Muscle of leg (tissue), 11 donors: ENCODE measurements around the gene SLC38A10. TPM values are rescaled to one million over a fixed set of nuclear protein-coding genes. Genes with fewer than 3 reads are reported as not detected.
"Not testable (repeated sequence)": the region's sequence is repeated elsewhere in the genome, so short reads cannot be mapped to it uniquely, and the experiment has no call there.

ENCODE experiments used
- DNase-seq: peaks from one replicate; pipeline ENCODE4 v3.0.0; 2013
- H3K27ac ChIP-seq: one replicate; pipeline ENCODE4 v1.5.1; 2013; ENCODE audit warnings: mild to moderate bottlenecking, low read length, control low read depth
- H3K27me3 ChIP-seq: one replicate; pipeline ENCODE4 v1.6.1; 2013; ENCODE audit warnings: low read length; ENCODE audit not compliant: control insufficient read depth, insufficient read depth
- H3K36me3 ChIP-seq: one replicate; pipeline ENCODE4 v1.6.1; 2013; ENCODE audit warnings: low read length; ENCODE audit not compliant: control insufficient read depth, insufficient read depth
- H3K4me1 ChIP-seq: one replicate; pipeline ENCODE4 v1.6.1; 2013; ENCODE audit warnings: low read length; ENCODE audit not compliant: control insufficient read depth, insufficient read depth
- H3K4me3 ChIP-seq: one replicate; pipeline ENCODE4 v1.5.1; 2013; ENCODE audit warnings: low read length, control low read depth
- H3K9me3 ChIP-seq: replicated peaks from 2 replicates; pipeline ENCODE4 v1.6.1; 2013; ENCODE audit warnings: low read depth, low read length; ENCODE audit not compliant: control insufficient read depth
- WGBS: methylation state at CpG from one replicate; pipeline ENCODE4 v1.1.5; 2013; ENCODE audit warnings: missing lambda C conversion rate; ENCODE audit not compliant: insufficient coverage; 5-methylcytosine and 5-hydroxymethylcytosine counted together
- polyA plus RNA-seq, 8 donors: library from polyadenylated mRNA; unstranded; fragments of 120-200 nt; gene quantifications; one replicate each; pipeline versions ENCODE4 v1.2.1 to v1.2.3, GENCODE V29; 2013; ENCODE audit warnings: inconsistent platforms in 1 of 8, low replicate concordance in 1 of 8; ENCODE audit not compliant: insufficient read length in 8 of 8, insufficient read depth in 1 of 8
- total RNA-seq: library from RNA; stranded (reverse); fragments of 120-200 nt; gene quantifications from one replicate; pipeline ENCODE4 v1.2.4, GENCODE V29; 2013

The SLC38A10 gene
- total and polyA plus RNA-seq, 9 donors = 36.7 to 60.1 (median 51.5) TPM

DNA sequence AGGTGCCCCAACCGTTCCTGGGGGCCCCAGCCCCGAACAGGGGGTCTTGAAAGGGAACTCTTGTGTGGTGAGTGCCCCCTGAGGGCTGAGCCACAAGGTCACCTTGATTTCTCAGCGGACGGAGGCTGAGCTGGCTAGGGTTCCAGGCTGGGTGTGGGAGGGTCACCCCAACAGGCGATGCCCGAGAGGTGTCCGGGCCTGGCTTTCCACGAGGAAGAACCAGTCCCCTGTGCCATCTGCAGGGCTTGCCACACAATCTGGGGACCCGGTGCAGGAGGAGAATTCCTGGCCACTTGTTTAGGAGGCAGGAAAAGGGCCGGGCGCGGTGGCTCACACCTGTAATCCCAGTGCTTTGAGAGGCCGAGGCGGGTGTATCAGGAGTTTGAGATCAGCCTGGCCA lies 16.8 kb upstream of the SLC38A10 start:
- 85% methylated on average over 13 of the region's 14 CpGs for WGBS
- no peaks in the 10 kb centered on the region for H3K36me3 ChIP-seq
- H3K4me1 ChIP-seq = peaks cover 60% of the 10 kb centered on the region
- no peak for DNase-seq
- no peaks in the 10 kb centered on the region for H3K27me3 ChIP-seq
- no peak overlapping the region for H3K4me3 ChIP-seq
- no peak overlapping the region for H3K27ac ChIP-seq
- no peaks in the 10 kb centered on the region for H3K9me3 ChIP-seq

- DNase-seq = no peak
- Histone ChIP-seq H3K9me3 (no peaks in the 10 kb centered on the region), H3K4me3 (no peak overlapping the region), H3K27me3 (no peaks in the 10 kb centered on the region), H3K36me3 (no peaks in the 10 kb centered on the region), H3K4me1 (peaks cover 54% of the 10 kb centered on the region), H3K27ac (no peak overlapping the region)
- 83% methylated on average over 13 of the region's 19 CpGs for WGBS
These were observed 15.9 kb upstream of the SLC38A10 start for GRCh38 chr17:81310949-81311550.

DNA sequence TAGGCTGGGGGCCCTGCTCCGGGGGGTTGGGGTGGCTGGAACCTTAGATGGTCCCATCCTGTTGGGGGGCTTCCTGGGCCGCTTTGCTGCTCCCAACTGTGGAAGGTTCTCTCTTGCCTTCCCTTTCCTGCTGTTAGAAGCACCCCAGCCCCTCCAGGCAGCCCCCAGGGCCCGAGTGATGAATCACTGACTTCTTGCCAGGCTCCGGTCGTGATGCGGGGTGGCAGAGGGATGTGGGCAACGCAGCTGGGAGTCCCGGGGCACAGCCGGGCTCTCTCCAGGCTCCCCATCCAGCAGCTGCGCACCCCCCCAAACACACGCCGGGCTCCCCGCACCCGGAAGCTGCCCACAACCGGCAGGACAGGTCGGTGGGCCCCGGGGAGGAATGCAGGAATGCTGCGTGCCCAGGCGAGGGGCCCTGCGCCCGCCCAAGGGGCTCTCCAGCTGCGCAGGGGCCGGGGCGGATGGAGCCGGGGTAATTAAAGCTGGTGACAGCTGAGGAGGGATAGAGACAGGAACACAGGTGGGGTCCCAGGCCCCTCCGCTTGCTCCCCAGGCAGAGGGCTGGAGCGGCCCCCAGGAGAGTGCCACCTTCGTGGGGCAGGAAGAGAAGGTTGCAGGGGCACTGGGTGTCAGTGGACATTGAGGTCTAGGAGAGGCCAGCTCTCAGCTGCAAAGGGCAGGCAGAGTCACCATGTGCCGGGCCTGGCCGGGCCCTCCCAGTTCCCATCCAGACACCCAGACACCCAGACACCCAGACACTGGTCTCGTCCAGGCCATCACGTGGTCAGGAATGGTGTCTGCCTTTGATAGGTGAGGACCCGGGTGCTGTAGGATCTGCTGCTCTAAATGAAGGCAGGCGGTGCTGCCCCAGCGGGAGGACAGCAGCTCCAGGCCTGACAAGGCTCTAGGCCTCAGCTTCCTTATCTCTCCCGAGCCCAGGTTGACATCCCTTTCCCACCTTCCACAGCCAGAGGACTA lies 15.0 kb upstream of the SLC38A10 start:
- no peaks in the 10 kb centered on the region for H3K36me3 ChIP-seq
- H3K27ac ChIP-seq = peak overlapping the region; percentile 89
- H3K4me3 ChIP-seq = no peak overlapping the region
- no peaks in the 10 kb centered on the region for H3K27me3 ChIP-seq
- no peak for DNase-seq
- 58% methylated on average over 17 of the region's 36 CpGs for WGBS
- peaks cover 45% of the 10 kb centered on the region for H3K4me1 ChIP-seq
- H3K9me3 ChIP-seq = no peaks in the 10 kb centered on the region

DNA sequence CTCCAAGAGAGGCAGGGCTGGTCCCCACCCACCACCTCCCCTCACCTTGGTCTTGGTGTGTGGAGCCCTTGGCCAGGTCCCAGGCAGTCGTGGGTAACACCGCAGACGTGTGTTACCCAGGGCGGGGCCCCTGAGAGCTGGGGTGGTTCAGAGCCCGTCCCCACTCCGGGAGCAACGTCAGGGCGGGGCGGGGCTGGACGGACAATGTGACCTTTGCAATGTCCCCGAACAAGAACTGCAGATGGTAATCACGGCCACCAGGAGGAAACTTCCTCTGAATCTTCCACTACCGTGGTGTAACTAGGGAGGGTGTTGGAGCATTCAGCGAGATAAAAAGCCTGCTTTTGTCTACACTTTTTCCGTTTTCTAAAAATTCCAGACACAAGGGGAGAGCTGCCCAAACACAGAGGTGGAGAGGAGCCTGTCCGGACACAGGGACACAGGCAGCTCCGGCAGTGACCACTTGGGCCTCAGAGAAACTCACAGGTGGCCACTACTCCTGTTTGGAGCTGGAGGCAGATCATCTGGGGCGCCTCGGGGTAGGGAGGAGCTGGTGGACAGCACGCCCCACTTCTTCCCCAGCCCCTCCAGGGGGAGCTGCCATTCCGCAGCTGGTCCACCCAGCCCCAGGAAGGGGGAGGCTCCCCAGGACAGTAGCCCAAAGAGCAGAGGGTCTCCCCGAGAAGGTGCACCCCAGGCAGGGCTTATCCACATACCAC lies 14.2 kb upstream of the SLC38A10 start:
- Histone ChIP-seq H3K27me3 (no peaks in the 10 kb centered on the region), H3K27ac (peak overlapping the region; percentile 89), H3K9me3 (no peaks in the 10 kb centered on the region), H3K4me3 (peak overlapping the region; percentile 25), H3K36me3 (no peaks in the 10 kb centered on the region), H3K4me1 (peaks cover 36% of the 10 kb centered on the region)
- under 1% methylated on average over 15 of the region's 22 CpGs for WGBS
- DNase-seq = peak; percentile 92

GRCh38 chr17:81308784-81309139 lies 13.7 kb upstream of the SLC38A10 start:
- H3K9me3 ChIP-seq, H3K27me3 ChIP-seq, DNase-seq, H3K36me3 ChIP-seq: not testable (repeated sequence)
- Histone ChIP-seq H3K27ac (peak overlapping the region; percentile 89), H3K4me3 (peak overlapping the region; percentile 25), H3K4me1 (peaks cover 31% of the 10 kb centered on the region)
- 42% methylated on average over 11 of the region's 14 CpGs for WGBS

DNA sequence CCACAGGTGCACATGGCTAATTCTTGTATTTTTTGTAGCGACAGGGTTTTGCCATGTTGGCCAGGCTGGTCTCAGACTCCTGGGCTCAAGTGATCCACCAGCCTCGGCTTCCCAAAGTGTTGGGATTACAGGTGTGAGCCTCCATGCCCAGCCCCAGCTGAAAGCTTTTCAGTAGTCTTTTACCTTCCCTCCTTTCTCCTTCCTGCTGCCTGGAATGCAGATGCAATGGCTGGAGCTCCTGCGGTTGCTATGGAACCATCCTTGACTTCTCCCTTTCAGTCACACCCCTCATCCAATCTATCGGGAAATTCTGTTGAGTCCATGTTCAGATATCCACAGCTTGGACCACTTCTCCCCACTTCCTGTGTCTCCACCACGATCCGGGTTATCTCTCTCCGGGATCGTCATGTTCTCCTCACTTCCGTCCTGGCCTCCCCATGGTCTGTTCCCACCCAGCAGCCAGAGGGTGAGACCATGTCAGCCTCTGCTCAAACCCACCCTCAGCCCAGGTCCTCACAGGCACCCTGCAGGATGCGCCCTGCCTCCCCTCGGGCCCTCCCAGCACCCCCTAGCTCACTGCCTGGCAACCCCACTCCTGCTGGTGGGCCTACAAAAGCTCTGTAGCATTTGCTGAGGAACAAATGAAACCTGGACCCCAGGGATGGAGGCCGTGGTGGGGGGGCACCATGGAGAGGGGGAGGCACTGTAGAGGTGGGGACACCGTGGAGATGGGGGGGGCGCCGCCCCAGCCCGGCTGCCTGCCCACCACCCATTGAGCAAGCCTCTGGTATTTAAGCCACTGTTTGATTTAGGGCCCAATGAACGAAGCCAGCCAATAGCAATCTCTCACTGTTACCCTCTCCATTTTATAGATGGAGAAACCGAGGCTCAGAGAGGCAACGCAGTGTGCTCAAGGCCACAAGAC lies 12.8 kb upstream of the SLC38A10 start:
- Histone ChIP-seq H3K4me1 (peaks cover 28% of the 10 kb centered on the region), H3K36me3 (no peaks in the 10 kb centered on the region), H3K27ac (no peak overlapping the region), H3K9me3 (no peaks in the 10 kb centered on the region), H3K4me3 (no peak overlapping the region), H3K27me3 (no peaks in the 10 kb centered on the region)
- no peak for DNase-seq
- 85% methylated on average over 11 of the region's 19 CpGs for WGBS

- H3K27ac ChIP-seq = no peak overlapping the region
- H3K36me3 ChIP-seq = no peaks in the 10 kb centered on the region
- H3K27me3 ChIP-seq = no peaks in the 10 kb centered on the region
- no peak for DNase-seq
- H3K9me3 ChIP-seq = no peaks in the 10 kb centered on the region
- 69% methylated on average over 16 of the region's 17 CpGs for WGBS
- no peak overlapping the region for H3K4me3 ChIP-seq
- peaks cover 28% of the 10 kb centered on the region for H3K4me1 ChIP-seq
These were observed 11.9 kb upstream of the SLC38A10 start for GRCh38 chr17:81306898-81307510.

GRCh38 chr17:81306491-81306890 lies 11.4 kb upstream of the SLC38A10 start:
- WGBS = 69% methylated on average over 5 of the region's 7 CpGs
- Histone ChIP-seq H3K4me3 (no peak overlapping the region), H3K4me1 (peaks cover 30% of the 10 kb centered on the region), H3K27me3 (peaks cover 2% of the 10 kb centered on the region), H3K27ac (no peak overlapping the region), H3K9me3 (no peaks in the 10 kb centered on the region), H3K36me3 (no peaks in the 10 kb centered on the region)
- no peak for DNase-seq

GRCh38 chr17:81305051-81305630 lies 10.0 kb upstream of the SLC38A10 start:
- 77% methylated on average over 10 of the region's 13 CpGs for WGBS
- Histone ChIP-seq H3K4me1 (peaks cover 19% of the 10 kb centered on the region), H3K27ac (no peak overlapping the region)

More at GRCh38 chr17:81305051-81305630, 10.0 kb upstream of the SLC38A10 start:
- no peaks in the 10 kb centered on the region for H3K9me3 ChIP-seq
- DNase-seq = no peak
- no peak overlapping the region for H3K4me3 ChIP-seq
- no peaks in the 10 kb centered on the region for H3K36me3 ChIP-seq
- peaks cover 3% of the 10 kb centered on the region for H3K27me3 ChIP-seq
